GM18499 (cell line): ENCODE results near the gene ROBO2.

ENCODE experiments used
- ATAC-seq: cut with Tn5 transposase; IDR thresholded peaks from one replicate; pipeline ENCODE4 v1.9.1; 2021; ENCODE audit warnings: moderate number of reproducible peaks; ENCODE audit not compliant: insufficient read depth, unreplicated experiment

Gene ROBO2

DNA sequence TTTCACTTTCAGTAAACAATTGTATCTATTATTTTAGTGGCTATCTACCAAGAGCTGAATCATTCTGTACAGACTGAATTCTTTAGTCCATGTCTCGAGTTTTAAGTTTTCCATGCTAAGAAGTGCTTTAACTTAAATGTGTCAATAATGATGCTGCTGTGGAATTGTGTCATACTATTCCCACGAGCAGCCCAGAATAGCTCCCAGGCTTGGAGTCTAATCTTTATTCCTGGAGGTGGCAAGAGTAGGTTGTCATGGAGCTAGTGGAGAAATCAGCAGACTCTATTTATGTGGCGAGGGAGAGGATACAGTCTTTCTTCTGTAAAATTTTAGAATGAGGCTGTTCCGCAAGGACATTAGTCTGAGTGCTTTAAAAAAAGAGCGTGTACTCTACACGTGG is 207.2 kb downstream of the ROBO2 start:
- ATAC-seq, result no peak

DNA sequence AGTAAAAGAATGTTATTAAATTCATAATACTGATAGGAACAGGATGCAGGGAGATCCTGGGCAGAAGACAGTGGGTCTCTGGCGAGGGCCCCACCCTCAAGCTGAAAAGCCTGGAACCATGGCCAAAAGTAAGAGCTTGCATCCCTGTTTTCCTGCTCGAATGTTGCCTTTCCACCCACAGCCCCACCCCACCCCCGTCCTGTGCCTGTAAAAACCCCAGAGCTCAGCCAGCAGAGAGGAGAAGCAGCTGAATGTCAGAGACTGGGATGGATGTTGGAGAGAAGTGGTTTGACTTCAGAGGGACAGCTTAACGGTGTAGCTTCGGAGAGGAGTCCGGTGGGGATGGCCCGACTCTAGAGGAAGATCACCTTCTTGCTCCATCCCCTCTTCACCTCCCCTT is 207.9 kb downstream of the ROBO2 start:
- ATAC-seq, result no peak

- no peak for ATAC-seq
Observed at GRCh38 chr3:77248420-77248819, 208.5 kb downstream of the ROBO2 start.

DNA sequence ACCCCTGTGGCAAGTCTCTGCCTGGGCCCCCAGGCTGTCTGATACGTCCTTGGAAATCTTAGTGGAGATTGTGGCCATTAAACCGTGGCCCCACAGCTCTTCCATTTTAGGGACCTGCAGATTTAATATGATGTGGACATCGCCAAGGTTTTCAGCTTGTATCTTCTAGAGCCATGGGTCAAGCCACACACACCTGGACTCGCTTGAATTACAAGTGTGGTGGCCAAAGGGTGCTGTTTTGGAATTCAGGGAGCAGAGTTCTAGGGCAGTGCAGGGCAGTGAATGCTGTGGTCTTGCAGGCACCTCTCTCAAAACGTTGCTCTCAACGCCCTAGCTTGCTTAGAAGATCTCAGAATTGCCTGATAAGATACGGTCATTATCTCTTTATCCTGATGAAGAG is 211.2 kb downstream of the ROBO2 start:
- no peak for ATAC-seq

DNA sequence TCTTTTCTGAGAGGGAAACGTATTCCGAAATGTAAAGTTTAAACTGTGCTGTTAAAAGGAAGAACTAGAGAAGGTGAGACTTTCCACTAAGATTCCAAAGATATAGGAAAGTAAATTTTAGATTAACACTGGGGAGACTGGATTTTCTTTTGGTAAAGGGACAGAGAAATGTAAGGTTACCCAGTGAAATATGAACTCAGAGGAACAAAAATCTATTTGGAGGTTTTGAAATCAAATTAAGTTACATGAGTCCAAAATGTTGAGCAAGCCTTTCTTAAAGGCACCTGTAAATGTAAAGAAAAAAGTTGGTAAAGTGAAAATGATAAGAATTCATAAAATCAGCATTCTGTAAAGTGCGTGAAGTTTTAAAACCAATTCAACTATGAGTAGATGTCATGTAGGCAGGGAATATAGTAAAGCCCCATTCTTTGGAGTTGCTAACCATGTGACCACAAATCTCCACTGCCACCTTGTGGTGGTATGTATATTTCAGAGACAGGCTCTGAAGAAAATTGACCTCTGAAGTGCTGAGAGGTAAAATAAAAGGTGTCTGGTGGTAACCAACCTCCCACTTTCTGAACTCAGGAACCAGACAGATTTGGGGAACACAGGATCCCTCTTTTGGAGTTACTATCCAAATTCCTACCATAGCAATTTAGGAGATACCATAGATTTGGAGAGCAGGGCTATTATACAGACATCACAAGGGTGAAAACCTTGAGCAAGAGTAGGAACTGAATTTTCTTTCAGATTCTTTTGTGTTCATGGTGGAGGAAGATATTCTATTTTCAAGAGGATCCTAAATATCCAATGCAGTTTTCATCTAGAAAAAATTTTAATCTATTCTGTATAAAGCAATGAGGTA is 215.3 kb downstream of the ROBO2 start:
- no peak for ATAC-seq

- ATAC-seq, result no peak
Observed at GRCh38 chr3:77256584-77257503, 216.9 kb downstream of the ROBO2 start.

GRCh38 chr3:77259694-77260093 is 219.8 kb downstream of the ROBO2 start:
- ATAC-seq, result no peak

- no peak for ATAC-seq
Observed at GRCh38 chr3:77262361-77262760, 222.5 kb downstream of the ROBO2 start.

DNA sequence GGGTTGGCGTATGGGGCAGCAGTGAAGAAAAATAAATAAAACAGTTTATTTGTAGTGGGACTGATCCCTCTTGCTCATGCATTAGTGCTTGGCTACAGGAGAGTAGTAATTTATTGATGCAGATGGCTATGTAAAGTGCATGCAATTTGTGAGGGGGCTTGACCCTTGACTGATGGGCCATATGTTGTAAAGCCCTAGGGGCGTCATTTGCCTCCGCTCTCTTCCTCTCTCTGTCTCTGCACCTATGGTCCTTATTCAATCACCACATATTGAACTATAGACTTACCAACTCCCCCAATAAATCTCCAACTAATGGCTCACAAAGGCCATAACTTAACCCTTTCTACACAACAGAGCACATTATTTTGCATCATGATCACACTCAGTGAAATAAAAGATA is 227.7 kb downstream of the ROBO2 start:
- no peak for ATAC-seq

- no peak for ATAC-seq
Observed at GRCh38 chr3:77271306-77271705, 231.4 kb downstream of the ROBO2 start.

GRCh38 chr3:77271711-77272110 is 231.8 kb downstream of the ROBO2 start:
- ATAC-seq, result no peak

GRCh38 chr3:77279276-77279675 is 239.4 kb downstream of the ROBO2 start:
- no peak for ATAC-seq

DNA sequence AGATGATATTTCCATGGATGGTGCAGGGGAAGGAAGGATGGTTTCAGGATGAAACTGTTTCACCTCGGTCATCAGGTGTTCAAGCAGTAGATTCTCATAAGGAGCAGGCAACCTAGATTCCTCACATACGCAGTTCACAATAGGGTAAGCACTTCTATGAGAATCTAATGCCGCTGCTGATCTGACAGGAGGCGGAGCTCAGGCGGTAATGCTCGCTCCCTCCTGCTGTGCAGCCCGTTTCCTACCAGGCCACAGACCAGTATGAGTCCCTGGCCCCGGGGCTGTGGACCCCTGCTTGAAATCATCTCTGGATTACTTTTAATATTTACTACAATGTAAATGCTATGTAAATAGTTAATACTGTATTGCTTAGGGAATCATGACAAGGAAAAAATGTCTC is 241.8 kb downstream of the ROBO2 start:
- ATAC-seq, result no peak

GRCh38 chr3:77283108-77283507 is 243.2 kb downstream of the ROBO2 start:
- no peak for ATAC-seq

- ATAC-seq, result no peak
Observed at GRCh38 chr3:77288348-77288747, 248.4 kb downstream of the ROBO2 start.

GRCh38 chr3:77296527-77296926 is 256.6 kb downstream of the ROBO2 start:
- ATAC-seq, result no peak

GRCh38 chr3:77298417-77298816 is 258.5 kb downstream of the ROBO2 start:
- no peak for ATAC-seq

- no peak for ATAC-seq
Observed at GRCh38 chr3:77303955-77304699, 264.2 kb downstream of the ROBO2 start.

- no peak for ATAC-seq
Observed at GRCh38 chr3:77304700-77305021, 264.8 kb downstream of the ROBO2 start.

DNA sequence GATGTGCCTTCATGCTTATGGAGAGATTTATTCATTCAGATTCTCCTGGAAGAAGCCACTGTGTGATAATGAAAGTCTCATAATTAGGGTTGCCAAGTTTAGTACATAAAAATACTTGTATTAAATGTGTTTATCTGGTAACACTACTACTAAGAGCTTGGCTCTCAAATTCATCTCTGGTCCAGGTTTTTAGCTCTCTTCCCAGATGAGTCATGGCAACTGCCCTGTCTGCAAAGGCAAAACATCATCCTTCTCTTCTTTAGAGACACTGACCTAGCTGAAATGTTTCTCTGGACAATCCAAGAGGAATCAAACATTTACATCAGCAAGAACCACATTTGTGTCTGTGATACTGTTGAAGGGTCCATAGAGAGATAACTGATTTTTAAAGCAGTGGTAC is 269.6 kb downstream of the ROBO2 start:
- ATAC-seq, result no peak

DNA sequence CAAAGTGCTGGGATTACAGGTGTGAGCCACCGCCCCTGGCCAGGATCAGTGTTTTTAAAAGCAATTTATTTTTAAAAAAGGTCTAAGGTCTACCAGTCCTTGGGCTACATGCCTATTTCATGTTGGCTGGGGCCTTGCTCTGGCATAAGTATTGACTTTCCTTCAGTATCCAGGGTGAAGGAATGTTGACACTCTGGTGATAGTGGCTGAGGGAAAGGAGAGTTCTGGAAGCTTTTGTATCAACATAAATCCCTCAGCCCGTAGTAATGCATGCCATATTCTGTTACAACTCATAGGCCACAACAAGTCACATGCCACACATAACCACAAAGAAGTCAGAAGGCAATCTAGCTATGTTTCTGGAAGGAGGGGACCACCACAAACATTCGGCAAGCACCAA is 273.9 kb downstream of the ROBO2 start:
- ATAC-seq, result no peak
